LHCN-M2 (cell line): ENCODE measurements around the gene PHF21B. TPM values are rescaled to one million over a fixed set of nuclear protein-coding genes. Genes with fewer than 3 reads are reported as not detected.

ENCODE experiments used
- DNase-seq: peaks from one replicate; pipeline ENCODE4 v3.0.0-alpha.2; 2012; ENCODE audit warnings: low read depth
- total RNA-seq: library from RNA; depleted of rRNA; stranded (reverse); fragments of >200 nt; gene quantifications from 2 replicates; pipeline ENCODE4 v1.2.3, GENCODE V29; 2014

Gene PHF21B
- total RNA-seq, 1 experiment from 2014 or later: 0.98 TPM

- no peak for DNase-seq
Measured at GRCh38 chr22:44894321-44894720, 115.5 kb downstream of the PHF21B start.

GRCh38 chr22:44893731-44894080, 116.1 kb downstream of the PHF21B start:
- no peak for DNase-seq

- no peak for DNase-seq
Measured at GRCh38 chr22:44892803-44893730, 116.7 kb downstream of the PHF21B start.

GRCh38 chr22:44892243-44892642, 117.6 kb downstream of the PHF21B start:
- no peak for DNase-seq

- no peak for DNase-seq
Measured at GRCh38 chr22:44891791-44892190, 118.0 kb downstream of the PHF21B start.

GRCh38 chr22:44891293-44891747, 118.5 kb downstream of the PHF21B start:
- DNase-seq: no peak

- DNase-seq: no peak
Measured at GRCh38 chr22:44890416-44891292, 119.2 kb downstream of the PHF21B start.

GRCh38 chr22:44889255-44889878, 120.4 kb downstream of the PHF21B start:
- DNase-seq: no peak

GRCh38 chr22:44888491-44889254, 121.1 kb downstream of the PHF21B start:
- no peak for DNase-seq

- no peak for DNase-seq
Measured at GRCh38 chr22:44887941-44888366, 121.9 kb downstream of the PHF21B start.

GRCh38 chr22:44885806-44886360, 123.9 kb downstream of the PHF21B start:
- no peak for DNase-seq

GRCh38 chr22:44884968-44885805, 124.6 kb downstream of the PHF21B start:
- no peak for DNase-seq

- no peak for DNase-seq
Measured at GRCh38 chr22:44884562-44884961, 125.2 kb downstream of the PHF21B start.

GRCh38 chr22:44883011-44883421, 126.8 kb downstream of the PHF21B start:
- no peak for DNase-seq

- DNase-seq: no peak
Measured at GRCh38 chr22:44882226-44882905, 127.4 kb downstream of the PHF21B start.

GRCh38 chr22:44881624-44882023, 128.2 kb downstream of the PHF21B start:
- DNase-seq: no peak

GRCh38 chr22:44880610-44881290, 129.1 kb downstream of the PHF21B start:
- no peak for DNase-seq

GRCh38 chr22:44879301-44879680, 130.5 kb downstream of the PHF21B start:
- DNase-seq: no peak
